Measurements from ENCODE around the gene NCKAP5L.

GRCh38 chr12:49868952-49869815 is 41.0 kb upstream of the NCKAP5L start:
- TF ChIP-seq POLR2A (IDR thresholded peaks at IDR 0.05; ENCODE audit: low read length) = no peak
- peak; percentile 98 for TF ChIP-seq GATA1 (IDR thresholded peaks at IDR 0.05; ENCODE audit: low read depth, low read length)

Measured in erythroblast (primary cell).